ENCODE results near the gene COX7B2.

DNA sequence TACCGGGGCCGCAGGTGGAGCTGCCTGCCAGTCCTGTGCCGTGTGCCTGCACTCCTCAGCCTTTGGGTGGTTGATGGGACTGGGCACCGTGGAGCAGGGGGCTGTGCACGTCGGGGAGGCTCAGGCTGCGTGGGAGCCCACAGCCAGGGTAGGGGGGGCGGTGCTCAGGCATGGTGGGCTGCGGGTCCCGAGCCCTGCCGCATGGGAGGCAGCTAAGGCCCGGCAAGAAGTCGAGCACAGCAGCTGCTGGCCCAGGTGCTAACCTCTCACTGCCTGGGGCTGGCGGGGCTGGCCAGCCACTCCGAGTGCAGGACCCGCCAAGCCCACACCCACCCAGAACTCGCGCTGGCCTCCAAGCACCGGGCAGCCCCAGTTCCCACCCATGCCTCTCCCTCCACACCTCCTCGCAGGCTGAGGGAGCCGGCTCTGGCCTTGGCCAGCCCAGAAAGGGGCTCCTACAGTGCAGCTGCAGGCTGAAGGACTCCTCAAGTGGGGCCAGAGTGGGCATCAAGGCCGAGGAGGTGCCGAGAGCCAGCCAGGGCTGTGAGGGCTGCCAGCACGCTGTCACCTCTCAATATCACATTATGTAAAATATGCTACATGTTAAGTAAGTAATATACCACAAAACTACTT is 104.1 kb downstream of the COX7B2 start:
- TF ChIP-seq, protein P1, sequence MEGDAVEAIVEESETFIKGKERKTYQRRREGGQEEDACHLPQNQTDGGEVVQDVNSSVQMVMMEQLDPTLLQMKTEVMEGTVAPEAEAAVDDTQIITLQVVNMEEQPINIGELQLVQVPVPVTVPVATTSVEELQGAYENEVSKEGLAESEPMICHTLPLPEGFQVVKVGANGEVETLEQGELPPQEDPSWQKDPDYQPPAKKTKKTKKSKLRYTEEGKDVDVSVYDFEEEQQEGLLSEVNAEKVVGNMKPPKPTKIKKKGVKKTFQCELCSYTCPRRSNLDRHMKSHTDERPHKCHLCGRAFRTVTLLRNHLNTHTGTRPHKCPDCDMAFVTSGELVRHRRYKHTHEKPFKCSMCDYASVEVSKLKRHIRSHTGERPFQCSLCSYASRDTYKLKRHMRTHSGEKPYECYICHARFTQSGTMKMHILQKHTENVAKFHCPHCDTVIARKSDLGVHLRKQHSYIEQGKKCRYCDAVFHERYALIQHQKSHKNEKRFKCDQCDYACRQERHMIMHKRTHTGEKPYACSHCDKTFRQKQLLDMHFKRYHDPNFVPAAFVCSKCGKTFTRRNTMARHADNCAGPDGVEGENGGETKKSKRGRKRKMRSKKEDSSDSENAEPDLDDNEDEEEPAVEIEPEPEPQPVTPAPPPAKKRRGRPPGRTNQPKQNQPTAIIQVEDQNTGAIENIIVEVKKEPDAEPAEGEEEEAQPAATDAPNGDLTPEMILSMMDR (conservative IDR thresholded peaks at IDR 0.05; ENCODE audit: low read length), result no peak
- no peak for TF ChIP-seq EZH2phosphoT487 (IDR thresholded peaks at IDR 0.05; ENCODE audit: borderline replicate concordance)
